ENCODE results near the gene SMIM21.
A peak's percentile ranks its signal among the peaks of the same experiment; 100 is the strongest.

SMIM21 gene

GRCh38 chr18:75427603-75428002 lies at the start of gene SMIM21:
TSS of gene SMIM21 (minus strand) at chr18:75427703. CDS start at chr18:75427563, 140 bp downstream.
- Mint-ChIP-seq H3K9me3 (no peaks in the 10 kb centered on the region), H3K4me1 (no peaks in the 10 kb centered on the region), H3K27ac (no peak within 1 kb of the TSS), H3K4me3 (no peak within 1 kb of the TSS), H3K36me3 (no peaks in the 10 kb centered on the region), H3K27me3 (peaks cover 31% of the 10 kb centered on the region)
- no peak for ATAC-seq

- Mint-ChIP-seq H3K27me3 (peaks cover 19% of the 10 kb centered on the region), H3K4me1 (peaks cover 6% of the 10 kb centered on the region), H3K4me3 (no peak overlapping the region), H3K9me3 (no peaks in the 10 kb centered on the region), H3K27ac (no peak overlapping the region), H3K36me3 (no peaks in the 10 kb centered on the region)
- ATAC-seq, result no peak
These were observed 47.7 kb upstream of the SMIM21 start for GRCh38 chr18:75475228-75475627.

- Mint-ChIP-seq H3K9me3 (no peaks in the 10 kb centered on the region), H3K4me1 (peaks cover 5% of the 10 kb centered on the region), H3K4me3 (no peak overlapping the region), H3K36me3 (no peaks in the 10 kb centered on the region), H3K27ac (no peak overlapping the region), H3K27me3 (peaks cover 27% of the 10 kb centered on the region)
- no peak for ATAC-seq
These were observed 46.8 kb upstream of the SMIM21 start for GRCh38 chr18:75474332-75474731.

- Mint-ChIP-seq H3K4me1 (no peaks in the 10 kb centered on the region), H3K36me3 (no peaks in the 10 kb centered on the region), H3K27ac (no peak overlapping the region), H3K27me3 (peaks cover 27% of the 10 kb centered on the region), H3K9me3 (no peaks in the 10 kb centered on the region), H3K4me3 (no peak overlapping the region)
- no peak for ATAC-seq
These were observed 45.8 kb upstream of the SMIM21 start for GRCh38 chr18:75473316-75473715.

GRCh38 chr18:75472906-75473305 lies 45.4 kb upstream of the SMIM21 start:
- Mint-ChIP-seq H3K27me3 (peaks cover 27% of the 10 kb centered on the region), H3K36me3 (no peaks in the 10 kb centered on the region), H3K4me1 (no peaks in the 10 kb centered on the region), H3K4me3 (no peak overlapping the region), H3K27ac (no peak overlapping the region), H3K9me3 (no peaks in the 10 kb centered on the region)
- ATAC-seq, result peak; percentile 16

GRCh38 chr18:75472396-75472795 lies 44.9 kb upstream of the SMIM21 start:
- no peak overlapping the region for H3K27ac Mint-ChIP-seq
- no peaks in the 10 kb centered on the region for H3K36me3 Mint-ChIP-seq
- no peak overlapping the region for H3K4me3 Mint-ChIP-seq
- peak; percentile 13 for ATAC-seq
- H3K4me1 Mint-ChIP-seq, result no peaks in the 10 kb centered on the region
- H3K9me3 Mint-ChIP-seq, result no peaks in the 10 kb centered on the region
- H3K27me3 Mint-ChIP-seq, result peaks cover 33% of the 10 kb centered on the region

- H3K4me3 Mint-ChIP-seq, result no peak overlapping the region
- no peaks in the 10 kb centered on the region for H3K36me3 Mint-ChIP-seq
- no peaks in the 10 kb centered on the region for H3K9me3 Mint-ChIP-seq
- ATAC-seq, result no peak
- H3K4me1 Mint-ChIP-seq, result no peaks in the 10 kb centered on the region
- H3K27ac Mint-ChIP-seq, result no peak overlapping the region
- peaks cover 36% of the 10 kb centered on the region for H3K27me3 Mint-ChIP-seq
These were observed 44.3 kb upstream of the SMIM21 start for GRCh38 chr18:75471850-75472249.

- peaks cover 50% of the 10 kb centered on the region for H3K27me3 Mint-ChIP-seq
- no peaks in the 10 kb centered on the region for H3K9me3 Mint-ChIP-seq
- no peak overlapping the region for H3K4me3 Mint-ChIP-seq
- no peaks in the 10 kb centered on the region for H3K4me1 Mint-ChIP-seq
- no peak for ATAC-seq
- no peak overlapping the region for H3K27ac Mint-ChIP-seq
- H3K36me3 Mint-ChIP-seq, result no peaks in the 10 kb centered on the region
These were observed 40.3 kb upstream of the SMIM21 start for GRCh38 chr18:75467851-75468250.

- no peaks in the 10 kb centered on the region for H3K9me3 Mint-ChIP-seq
- no peak for ATAC-seq
- no peak overlapping the region for H3K27ac Mint-ChIP-seq
- no peaks in the 10 kb centered on the region for H3K36me3 Mint-ChIP-seq
- no peaks in the 10 kb centered on the region for H3K4me1 Mint-ChIP-seq
- H3K27me3 Mint-ChIP-seq, result peaks cover 45% of the 10 kb centered on the region
- no peak overlapping the region for H3K4me3 Mint-ChIP-seq
These were observed 39.8 kb upstream of the SMIM21 start for GRCh38 chr18:75467281-75467795.

GRCh38 chr18:75464356-75464755 lies 36.9 kb upstream of the SMIM21 start:
- Mint-ChIP-seq H3K9me3 (peaks cover 5% of the 10 kb centered on the region), H3K27me3 (peaks cover 35% of the 10 kb centered on the region), H3K27ac (no peak overlapping the region), H3K4me1 (no peaks in the 10 kb centered on the region), H3K4me3 (no peak overlapping the region), H3K36me3 (no peaks in the 10 kb centered on the region)
- no peak for ATAC-seq

- H3K9me3 Mint-ChIP-seq, result peaks cover 15% of the 10 kb centered on the region
These were observed 34.8 kb upstream of the SMIM21 start for GRCh38 chr18:75462178-75462832.

GRCh38 chr18:75456199-75456631 lies 28.7 kb upstream of the SMIM21 start:
- no peak overlapping the region for H3K27ac Mint-ChIP-seq
- no peak for ATAC-seq
- H3K9me3 Mint-ChIP-seq, result peaks cover 15% of the 10 kb centered on the region
- H3K4me3 Mint-ChIP-seq, result no peak overlapping the region
- peaks cover 51% of the 10 kb centered on the region for H3K27me3 Mint-ChIP-seq
- H3K36me3 Mint-ChIP-seq, result no peaks in the 10 kb centered on the region
- H3K4me1 Mint-ChIP-seq, result no peaks in the 10 kb centered on the region

More at GRCh38 chr18:75462178-75462832, 34.8 kb upstream of the SMIM21 start:
- no peak overlapping the region for H3K4me3 Mint-ChIP-seq
- peaks cover 40% of the 10 kb centered on the region for H3K27me3 Mint-ChIP-seq
- H3K4me1 Mint-ChIP-seq, result no peaks in the 10 kb centered on the region
- no peak for ATAC-seq
- H3K27ac Mint-ChIP-seq, result no peak overlapping the region
- H3K36me3 Mint-ChIP-seq, result no peaks in the 10 kb centered on the region

GRCh38 chr18:75455249-75456198 lies 28.0 kb upstream of the SMIM21 start:
- Mint-ChIP-seq H3K27ac (no peak overlapping the region), H3K4me3 (no peak overlapping the region), H3K9me3 (peaks cover 15% of the 10 kb centered on the region), H3K27me3 (peaks cover 51% of the 10 kb centered on the region), H3K4me1 (no peaks in the 10 kb centered on the region), H3K36me3 (no peaks in the 10 kb centered on the region)
- peak; percentile 24 for ATAC-seq

GRCh38 chr18:75454022-75454795 lies 26.7 kb upstream of the SMIM21 start:
- H3K4me3 Mint-ChIP-seq, result no peak overlapping the region
- H3K36me3 Mint-ChIP-seq, result no peaks in the 10 kb centered on the region
- peaks cover 43% of the 10 kb centered on the region for H3K27me3 Mint-ChIP-seq
- H3K9me3 Mint-ChIP-seq, result peaks cover 10% of the 10 kb centered on the region
- ATAC-seq, result no peak
- no peaks in the 10 kb centered on the region for H3K4me1 Mint-ChIP-seq
- H3K27ac Mint-ChIP-seq, result no peak overlapping the region

GRCh38 chr18:75450906-75451305 lies 23.4 kb upstream of the SMIM21 start:
- H3K36me3 Mint-ChIP-seq, result no peaks in the 10 kb centered on the region
- no peak overlapping the region for H3K4me3 Mint-ChIP-seq
- no peaks in the 10 kb centered on the region for H3K4me1 Mint-ChIP-seq
- ATAC-seq, result no peak
- H3K9me3 Mint-ChIP-seq, result peaks cover 6% of the 10 kb centered on the region
- no peak overlapping the region for H3K27ac Mint-ChIP-seq
- peaks cover 23% of the 10 kb centered on the region for H3K27me3 Mint-ChIP-seq
